GM10847 (cell line): ENCODE results near the gene IER2.
A peak's percentile ranks its signal among the peaks of the same experiment; 100 is the strongest.

Experiments used
- POLR2A ChIP-seq: IDR thresholded peaks from 2 replicates; pipeline ENCODE4 v1.6.1; 2011; ENCODE audit not compliant: insufficient read length; ENCODE audit errors: extremely low read depth

IER2 gene

GRCh38 chr19:13150187-13150930, at the start of gene IER2, which contains the start of gene STX10:
Gene IER2, plus strand, starts transcription at chr19:13150411. Its CDS starts 2,776 bp downstream, at chr19:13153187.
Gene STX10, minus strand, starts transcription at chr19:13150375. Its CDS starts 202 bp downstream, at chr19:13150173.
- TF ChIP-seq POLR2A, result no peak

- TF ChIP-seq POLR2A, result no peak
These were observed 49.2 kb upstream of the IER2 start for GRCh38 chr19:13100841-13101589.

GRCh38 chr19:13101590-13102415, 48.4 kb upstream of the IER2 start:
- no peak for TF ChIP-seq POLR2A

- TF ChIP-seq POLR2A, result no peak
These were observed 47.9 kb upstream of the IER2 start for GRCh38 chr19:13102416-13102665.

GRCh38 chr19:13102666-13103580, 47.3 kb upstream of the IER2 start, which contains the start of gene LYL1:
Gene LYL1, minus strand, starts transcription at chr19:13102858. Its CDS starts 1,687 bp downstream, at chr19:13101171.
- peak; percentile 38 for TF ChIP-seq POLR2A

- no peak for TF ChIP-seq POLR2A
These were observed 46.4 kb upstream of the IER2 start for GRCh38 chr19:13103581-13104359.

GRCh38 chr19:13104360-13104847, 45.8 kb upstream of the IER2 start:
- TF ChIP-seq POLR2A, result peak; percentile 28

GRCh38 chr19:13104848-13105711, 45.1 kb upstream of the IER2 start:
- peak; percentile 24 for TF ChIP-seq POLR2A

- TF ChIP-seq POLR2A, result no peak
These were observed 40.7 kb upstream of the IER2 start for GRCh38 chr19:13109361-13110098.

GRCh38 chr19:13110099-13110610, 40.1 kb upstream of the IER2 start:
- TF ChIP-seq POLR2A, result no peak

- TF ChIP-seq POLR2A, result no peak
These were observed 37.7 kb upstream of the IER2 start for GRCh38 chr19:13112555-13112954.

- no peak for TF ChIP-seq POLR2A
These were observed 34.3 kb upstream of the IER2 start for GRCh38 chr19:13115936-13116281.
